Head of caudate nucleus (tissue), 42 donors: ENCODE results near the gene LRP1B.

ENCODE experiments used
- DNase-seq, 42 donors: peaks; one replicate each; pipeline versions ENCODE4 v3.0.0 to v3.0.0-alpha.2; 2020 to 2021; ENCODE audit warnings: mixed read lengths in 7 of 42
- intact Hi-C: fragments of 100-400 bp; cut with DNase I; formaldehyde crosslinking; loops from one replicate; pipeline ENCODE4 v1.15.0; 2022

Gene LRP1B

GRCh38 chr2:141652308-141652707, 478.5 kb downstream of the LRP1B start:
- DNase-seq: no peak
- intact Hi-C loops: no loop called here

- no peak for DNase-seq
- intact Hi-C loops: no loop called here
These were observed 483.5 kb downstream of the LRP1B start for GRCh38 chr2:141647353-141647752.

- intact Hi-C loops: no loop called here
- no peak for DNase-seq
These were observed 489.4 kb downstream of the LRP1B start for GRCh38 chr2:141641462-141641861.

GRCh38 chr2:141639809-141640208, 491.0 kb downstream of the LRP1B start:
- DNase-seq: no peak
- intact Hi-C loops: no loop called here

GRCh38 chr2:141633132-141633531, 497.7 kb downstream of the LRP1B start:
- intact Hi-C loops: no loop called here
- no peak for DNase-seq

GRCh38 chr2:141630407-141630930, 500.3 kb downstream of the LRP1B start:
- intact Hi-C loops: no loop called here

GRCh38 chr2:141620372-141620771, 510.4 kb downstream of the LRP1B start:
- DNase-seq: no peak
- intact Hi-C loops: no loop called here

More at GRCh38 chr2:141630407-141630930, 500.3 kb downstream of the LRP1B start:
- no peak for DNase-seq

- intact Hi-C loops: no loop called here
- no peak for DNase-seq
These were observed 512.4 kb downstream of the LRP1B start for GRCh38 chr2:141618457-141618856.

- intact Hi-C loops: no loop called here
These were observed 518.8 kb downstream of the LRP1B start for GRCh38 chr2:141611981-141612380.

GRCh38 chr2:141611176-141611571, 519.6 kb downstream of the LRP1B start:
- intact Hi-C loops: no loop called here
- DNase-seq: no peak

More at GRCh38 chr2:141611981-141612380, 518.8 kb downstream of the LRP1B start:
- DNase-seq: no peak

- intact Hi-C loops: no loop called here
- no peak for DNase-seq
These were observed 520.1 kb downstream of the LRP1B start for GRCh38 chr2:141610564-141611175.

- intact Hi-C loops: no loop called here
- no peak for DNase-seq
These were observed 525.7 kb downstream of the LRP1B start for GRCh38 chr2:141605163-141605562.

- no peak for DNase-seq
- intact Hi-C loops: no loop called here
These were observed 529.2 kb downstream of the LRP1B start for GRCh38 chr2:141601511-141602152.

GRCh38 chr2:141599721-141600120, 531.1 kb downstream of the LRP1B start:
- DNase-seq: no peak
- intact Hi-C loops: no loop called here

- DNase-seq: no peak
- intact Hi-C loops: no loop called here
These were observed 531.8 kb downstream of the LRP1B start for GRCh38 chr2:141598982-141599381.

GRCh38 chr2:141595316-141595920, 535.4 kb downstream of the LRP1B start:
- DNase-seq: no peak
- intact Hi-C loops: no loop called here

- no peak for DNase-seq
- intact Hi-C loops: no loop called here
These were observed 539.0 kb downstream of the LRP1B start for GRCh38 chr2:141591787-141592186.

GRCh38 chr2:141590620-141591019, 540.2 kb downstream of the LRP1B start:
- DNase-seq: no peak
- intact Hi-C loops: no loop called here

GRCh38 chr2:141589314-141589713, 541.5 kb downstream of the LRP1B start:
- intact Hi-C loops: no loop called here
- DNase-seq: no peak

GRCh38 chr2:141586985-141587384, 543.8 kb downstream of the LRP1B start:
- DNase-seq: no peak
- intact Hi-C loops: no loop called here

GRCh38 chr2:141582213-141582612, 548.6 kb downstream of the LRP1B start:
- DNase-seq: no peak
- intact Hi-C loops: no loop called here
